HEK293T (cell line): ENCODE measurements around the gene FOXN4.

Experiments
- ARNT ChIP-seq: fragments of 450-650 bp; IDR thresholded peaks from 2 replicates; pipeline ENCODE4 v1.6.1; 2017; ENCODE audit warnings: mild to moderate bottlenecking
- BHLHE40 ChIP-seq: fragments of 450-650 bp; IDR thresholded peaks from 2 replicates; pipeline ENCODE4 v1.6.1; 2016; ENCODE audit warnings: mild to moderate bottlenecking, moderate library complexity, borderline replicate concordance
- FOXA1 ChIP-seq: fragments of 450-650 bp; IDR thresholded peaks from 2 replicates; pipeline ENCODE4 v1.6.1; 2016; ENCODE audit warnings: mild to moderate bottlenecking
- FOXK2 ChIP-seq: fragments of 450-650 bp; IDR thresholded peaks from 2 replicates; pipeline ENCODE4 v1.6.1; 2016; ENCODE audit warnings: mild to moderate bottlenecking
- FOXM1 ChIP-seq: fragments of 450-650 bp; IDR thresholded peaks from 2 replicates; pipeline ENCODE4 v1.6.1; 2017; ENCODE audit warnings: mild to moderate bottlenecking, borderline replicate concordance
- HDGF ChIP-seq: fragments of 450-650 bp; IDR thresholded peaks from 2 replicates; pipeline ENCODE4 v1.6.1; 2017; ENCODE audit warnings: antibody characterized with exemption, borderline replicate concordance
- L3MBTL2 ChIP-seq: fragments of 450-650 bp; conservative IDR thresholded peaks from 2 replicates; pipeline ENCODE4 v1.6.1; 2016; ENCODE audit warnings: mild to moderate bottlenecking
- LEF1 ChIP-seq: fragments of 450-650 bp; IDR thresholded peaks from 2 replicates; pipeline ENCODE4 v1.6.1; 2017; ENCODE audit warnings: mild to moderate bottlenecking, borderline replicate concordance
- NFRKB ChIP-seq: fragments of 450-650 bp; IDR thresholded peaks from 2 replicates; pipeline ENCODE4 v1.6.1; 2016; ENCODE audit warnings: mild to moderate bottlenecking, moderate library complexity
- PKNOX1 ChIP-seq: fragments of 450-650 bp; IDR thresholded peaks from 2 replicates; pipeline ENCODE4 v1.6.1; 2016
- SP1 ChIP-seq: fragments of 450-650 bp; IDR thresholded peaks from 2 replicates; pipeline ENCODE4 v1.6.1; 2017
- SUZ12 ChIP-seq: fragments of 450-650 bp; IDR thresholded peaks from 2 replicates; pipeline ENCODE4 v1.6.1; 2016; ENCODE audit warnings: mild to moderate bottlenecking
- TARDBP ChIP-seq: fragments of 450-650 bp; IDR thresholded peaks from 2 replicates; pipeline ENCODE4 v1.6.1; 2016
- ZNF384 ChIP-seq: fragments of 450-650 bp; IDR thresholded peaks from 2 replicates; pipeline ENCODE4 v1.6.1; 2016

GRCh38 chr12:109277255-109277898 lies 31.7 kb downstream of the FOXN4 start:
- TF ChIP-seq NFRKB (no peak), FOXA1 (no peak), SUZ12 (no peak), SP1 (no peak), BHLHE40 (no peak), HDGF (no peak), PKNOX1 (no peak), LEF1 (no peak), FOXK2 (no peak), ARNT (no peak), TARDBP (no peak), FOXM1 (no peak), ZNF384 (no peak), L3MBTL2 (no peak)
